MCF 10A (cell line): ENCODE measurements around the gene COBL. TPM values are rescaled to one million over a fixed set of nuclear protein-coding genes. Genes with fewer than 3 reads are reported as not detected.

Experiments used
- BruUV-seq: library from RNA; stranded (reverse); fragments of 400-500 nt; replicated peaks from 2 replicates; lab custom pipeline; 2021; lab: Mats Ljungman, UMichigan
- CTCF ChIA-PET: fragments of 300-600 bp; sonication (Branson Sonifier 250); formaldehyde crosslinking; extraction: SDS; loops from one replicate; lab custom pipeline; 2021; ENCODE audit warnings: antibody characterized with exemption, inconsistent platforms; lab: Yijun Ruan, JAX
- POLR2A ChIA-PET: fragments of 300-600, 350-650 bp; sonication (Branson Sonifier 250); formaldehyde crosslinking; extraction: SDS; loops from one replicate; lab custom pipeline; 2020; ENCODE audit warnings: antibody characterized with exemption, inconsistent platforms; lab: Yijun Ruan, JAX
- DNase-seq: peaks from one replicate; pipeline ENCODE4 v3.0.0-alpha.2; 2018; ENCODE audit not compliant: unreplicated experiment
- H3K27ac Mint-ChIP-seq: one replicate; pipeline ENCODE4 v1.8.0; 2022; ENCODE audit warnings: mild to moderate bottlenecking, low read depth, mixed read lengths; ENCODE audit not compliant: unreplicated experiment
- H3K27me3 Mint-ChIP-seq: one replicate; pipeline ENCODE4 v1.8.0; 2022; ENCODE audit warnings: mixed read lengths; ENCODE audit not compliant: insufficient read depth, unreplicated experiment
- H3K36me3 Mint-ChIP-seq: one replicate; pipeline ENCODE4 v1.8.0; 2022; ENCODE audit warnings: mild to moderate bottlenecking, moderate library complexity, mixed read lengths; ENCODE audit not compliant: insufficient read depth, unreplicated experiment
- H3K4me1 Mint-ChIP-seq: one replicate; pipeline ENCODE4 v1.8.0; 2022; ENCODE audit warnings: mixed read lengths; ENCODE audit not compliant: insufficient read depth, unreplicated experiment
- H3K4me3 Mint-ChIP-seq: one replicate; pipeline ENCODE4 v1.8.0; 2022; ENCODE audit warnings: mild to moderate bottlenecking, moderate library complexity, mixed read lengths; ENCODE audit not compliant: unreplicated experiment
- H3K9me3 Mint-ChIP-seq: one replicate; pipeline ENCODE4 v1.8.0; 2022; ENCODE audit warnings: mixed read lengths; ENCODE audit not compliant: unreplicated experiment
- intact Hi-C: fragments of 100-400 bp; cut with micrococcal nuclease; formaldehyde crosslinking; loops from 2 replicates; pipeline ENCODE4 v1.14.1; 2022
- total RNA-seq: library from RNA; stranded (reverse); gene quantifications from 2 replicates; pipeline ENCODE4 v1.2.3, GENCODE V29; 2022
- TF ChIP-seq, protein P1 (sequence below): fragments of 200-600 bp; IDR thresholded peaks from one replicate; pipeline ENCODE4 v1.8.0; 2022; ENCODE audit warnings: antibody characterized with exemption, mild to moderate bottlenecking; ENCODE audit not compliant: unreplicated experiment

Gene COBL
- total RNA-seq, 1 experiment from 2014 or later = 12.3 TPM

DNA sequence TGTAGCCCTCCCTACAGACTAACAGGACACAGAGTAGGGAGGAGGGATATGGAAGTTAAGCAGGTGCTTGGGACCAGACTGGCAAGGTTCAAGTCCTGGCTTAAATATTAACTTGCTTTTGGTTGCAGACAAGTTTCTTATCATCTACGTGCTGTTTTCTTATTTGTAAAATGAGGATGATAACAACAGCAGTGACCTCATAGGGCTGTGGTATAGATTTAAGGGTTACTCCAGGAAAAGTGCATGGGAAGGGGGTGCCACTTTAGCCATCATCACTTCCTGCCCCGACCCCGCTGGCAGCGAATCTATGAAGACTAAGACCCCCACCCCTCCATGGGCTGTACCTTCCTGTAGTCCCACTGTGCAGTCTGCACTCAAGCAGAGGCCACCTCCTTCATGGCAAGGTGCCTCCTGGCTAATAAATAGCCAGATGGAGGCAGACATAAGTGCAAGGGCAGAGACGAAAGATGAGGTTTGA lies 250.2 kb downstream of the COBL start:
- H3K27me3 Mint-ChIP-seq = no peaks in the 10 kb centered on the region
- no peak overlapping the region for H3K27ac Mint-ChIP-seq
- DNase-seq = no peak
- H3K4me1 Mint-ChIP-seq = peaks cover 11% of the 10 kb centered on the region
- H3K9me3 Mint-ChIP-seq = no peaks in the 10 kb centered on the region
- CTCF ChIA-PET = interaction anchor here (0.6 to 5.1 kb wide), 7 partner anchors 13 to 598 kb away, joined by 3 to 42 read pairs (median 4); no protein-coding TSS in a partner anchor
- TF ChIP-seq, protein P1, sequence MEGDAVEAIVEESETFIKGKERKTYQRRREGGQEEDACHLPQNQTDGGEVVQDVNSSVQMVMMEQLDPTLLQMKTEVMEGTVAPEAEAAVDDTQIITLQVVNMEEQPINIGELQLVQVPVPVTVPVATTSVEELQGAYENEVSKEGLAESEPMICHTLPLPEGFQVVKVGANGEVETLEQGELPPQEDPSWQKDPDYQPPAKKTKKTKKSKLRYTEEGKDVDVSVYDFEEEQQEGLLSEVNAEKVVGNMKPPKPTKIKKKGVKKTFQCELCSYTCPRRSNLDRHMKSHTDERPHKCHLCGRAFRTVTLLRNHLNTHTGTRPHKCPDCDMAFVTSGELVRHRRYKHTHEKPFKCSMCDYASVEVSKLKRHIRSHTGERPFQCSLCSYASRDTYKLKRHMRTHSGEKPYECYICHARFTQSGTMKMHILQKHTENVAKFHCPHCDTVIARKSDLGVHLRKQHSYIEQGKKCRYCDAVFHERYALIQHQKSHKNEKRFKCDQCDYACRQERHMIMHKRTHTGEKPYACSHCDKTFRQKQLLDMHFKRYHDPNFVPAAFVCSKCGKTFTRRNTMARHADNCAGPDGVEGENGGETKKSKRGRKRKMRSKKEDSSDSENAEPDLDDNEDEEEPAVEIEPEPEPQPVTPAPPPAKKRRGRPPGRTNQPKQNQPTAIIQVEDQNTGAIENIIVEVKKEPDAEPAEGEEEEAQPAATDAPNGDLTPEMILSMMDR = no peak
- no peak overlapping the region for H3K4me3 Mint-ChIP-seq
- POLR2A ChIA-PET = no interaction called here
- no TSS peak for BruUV-seq
- no peaks in the 10 kb centered on the region for H3K36me3 Mint-ChIP-seq
- intact Hi-C loops = loop anchor here (2.0 to 5.0 kb wide), 3 partner anchors 76 to 284 kb away; partner anchors contain the start of gene GRB10

DNA sequence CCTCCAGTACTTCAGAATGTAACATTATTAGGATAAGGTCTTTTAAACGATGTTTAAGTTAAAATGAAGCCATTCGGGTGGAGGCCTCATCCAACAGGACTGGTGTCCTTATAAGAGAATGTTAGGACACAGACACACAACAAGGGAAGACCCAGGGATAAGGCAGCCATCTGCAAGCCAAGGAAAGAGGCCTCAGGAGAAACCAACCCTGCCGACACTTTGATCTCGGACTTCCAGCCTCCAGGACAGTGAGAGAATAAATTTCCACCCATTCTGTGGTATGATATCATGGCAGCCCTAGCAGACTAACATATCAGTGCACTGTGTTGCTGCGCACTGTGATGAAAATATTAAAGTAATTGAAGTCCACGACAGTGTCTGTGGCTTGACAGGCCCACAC lies 250.8 kb downstream of the COBL start:
- no TSS peak for BruUV-seq
- no peak overlapping the region for H3K4me3 Mint-ChIP-seq
- H3K27me3 Mint-ChIP-seq = no peaks in the 10 kb centered on the region
- no peaks in the 10 kb centered on the region for H3K9me3 Mint-ChIP-seq
- H3K36me3 Mint-ChIP-seq = no peaks in the 10 kb centered on the region
- ChIA-PET POLR2A (no interaction called here), CTCF (interaction anchor here (1.5 kb wide), 1 partner anchor 597 kb away, joined by 5 read pairs; no protein-coding TSS in a partner anchor)
- DNase-seq = no peak
- intact Hi-C loops = loop anchor here (2.0 to 5.0 kb wide), 3 partner anchors 77 to 283 kb away; partner anchors contain the start of gene GRB10
- no peak overlapping the region for H3K27ac Mint-ChIP-seq
- H3K4me1 Mint-ChIP-seq = peaks cover 11% of the 10 kb centered on the region
- TF ChIP-seq, protein P1 = no peak

DNA sequence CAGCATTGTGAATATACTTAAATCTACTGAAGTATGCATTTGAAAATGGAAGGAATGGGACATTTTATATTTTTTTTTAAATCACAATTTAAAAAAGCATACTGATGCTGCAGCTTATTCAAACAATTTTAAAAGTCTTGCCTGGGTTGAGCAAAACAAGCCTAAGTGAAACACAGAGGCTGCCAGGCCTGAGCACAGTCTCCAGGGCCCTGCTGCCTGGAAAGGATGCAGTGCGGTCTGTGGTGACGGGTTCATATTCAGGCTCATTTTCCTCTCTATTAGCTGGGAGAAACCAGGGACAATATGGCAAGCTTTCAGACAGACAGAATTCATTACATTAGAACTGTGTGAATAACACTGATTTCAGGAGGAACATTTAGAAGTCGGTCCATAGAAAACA lies 251.9 kb downstream of the COBL start:
- H3K4me1 Mint-ChIP-seq = peaks cover 10% of the 10 kb centered on the region
- no peak overlapping the region for H3K4me3 Mint-ChIP-seq
- H3K27me3 Mint-ChIP-seq = no peaks in the 10 kb centered on the region
- no peak overlapping the region for H3K27ac Mint-ChIP-seq
- ChIA-PET CTCF (interaction anchor here (1.1 to 1.9 kb wide), 4 partner anchors 13 to 596 kb away, joined by 3 to 8 read pairs (median 5); no protein-coding TSS in a partner anchor), POLR2A (interaction anchor here (0.6 kb wide), 1 partner anchor 20 kb away, joined by 3 read pairs; no protein-coding TSS in a partner anchor)
- BruUV-seq = no TSS peak
- no peaks in the 10 kb centered on the region for H3K9me3 Mint-ChIP-seq
- no peaks in the 10 kb centered on the region for H3K36me3 Mint-ChIP-seq
- TF ChIP-seq, protein P1 = no peak
- intact Hi-C loops = loop anchor here (5.0 kb wide), 1 partner anchor 78 kb away; no protein-coding TSS in a partner anchor
- no peak for DNase-seq

DNA sequence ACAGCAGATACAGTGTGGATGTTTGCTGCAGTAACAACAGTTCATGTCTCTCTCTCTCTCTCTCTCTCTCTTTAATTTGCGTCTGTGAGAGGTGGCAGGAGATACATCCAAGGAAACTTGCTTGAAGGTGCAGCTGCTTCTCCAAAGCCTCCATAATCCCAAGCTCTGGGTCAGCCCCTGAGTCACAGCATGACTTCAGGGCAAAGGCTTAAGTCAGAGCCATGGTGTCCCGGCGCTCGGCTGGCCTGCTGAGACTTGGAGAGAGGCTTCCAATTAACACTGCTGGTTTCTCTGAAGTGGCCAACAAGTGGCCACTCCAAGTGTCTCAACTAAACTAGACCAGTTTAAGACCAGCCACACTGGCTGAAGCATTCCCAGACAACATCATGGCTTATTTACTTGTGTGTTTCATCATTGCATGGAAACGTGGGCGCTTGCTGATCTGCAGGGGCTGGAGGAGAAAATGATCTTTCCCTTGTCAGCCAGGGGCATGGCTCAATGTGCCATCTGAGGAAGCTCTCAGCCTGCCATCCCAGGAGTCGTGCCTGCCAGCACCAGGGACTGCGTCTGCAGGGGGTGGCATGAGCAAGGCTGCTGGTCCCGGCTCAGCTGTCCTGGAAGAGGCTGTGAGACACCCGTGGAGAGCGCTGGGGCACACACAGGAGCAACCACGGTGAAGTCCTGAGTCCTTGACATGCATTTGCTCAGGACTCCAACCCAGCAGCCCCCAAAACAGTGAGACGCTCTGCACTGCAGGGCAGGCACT lies 254.2 kb downstream of the COBL start:
- no peak overlapping the region for H3K27ac Mint-ChIP-seq
- ChIA-PET POLR2A (no interaction called here), CTCF (interaction anchor here (0.7 to 1.5 kb wide), 3 partner anchors 78 to 99 kb away, joined by 3 to 8 read pairs (median 4); no protein-coding TSS in a partner anchor)
- H3K36me3 Mint-ChIP-seq = no peaks in the 10 kb centered on the region
- H3K9me3 Mint-ChIP-seq = no peaks in the 10 kb centered on the region
- no peaks in the 10 kb centered on the region for H3K27me3 Mint-ChIP-seq
- H3K4me1 Mint-ChIP-seq = no peaks in the 10 kb centered on the region
- no peak for DNase-seq
- no TSS peak for BruUV-seq
- TF ChIP-seq, protein P1 = no peak
- intact Hi-C loops = no loop called here
- H3K4me3 Mint-ChIP-seq = no peak overlapping the region
